ENCODE data around the gene COLEC12.

The COLEC12 gene

GRCh38 chr18:420661-421246 is 79.7 kb downstream of the COLEC12 start:
- DNase-seq (ENCODE audit: low read depth, low spot score): no peak
- Histone ChIP-seq H3K36me3 (ENCODE audit: insufficient read depth, low read length) (no peaks in the 10 kb centered on the region), H3K4me3 (no peak overlapping the region), H3K9me3 (ENCODE audit: low read depth, low read length) (no peaks in the 10 kb centered on the region), H3K27ac (no peak overlapping the region), H3K9ac (ENCODE audit: insufficient read length) (no peak overlapping the region)
- TF ChIP-seq FOXP2 (optimal IDR thresholded peaks at IDR 0.05; ENCODE audit: control extremely low read depth, extremely low read length, insufficient read depth) (no peak), EZH2 (IDR thresholded peaks at IDR 0.05) (no peak), POLR2AphosphoS5 (IDR thresholded peaks at IDR 0.05; ENCODE audit: borderline replicate concordance, low read depth, low read length) (no peak)

- H3K27ac ChIP-seq: no peak overlapping the region
- DNase-seq (ENCODE audit: low read depth, low spot score): no peak
Observed at GRCh38 chr18:419541-420175, 80.8 kb downstream of the COLEC12 start.

GRCh38 chr18:417495-417894 is 83.0 kb downstream of the COLEC12 start:
- Histone ChIP-seq H3K9ac (ENCODE audit: insufficient read length) (no peak overlapping the region), H3K27ac (no peak overlapping the region)

More at GRCh38 chr18:419541-420175, 80.8 kb downstream of the COLEC12 start:
- no peak overlapping the region for H3K4me3 ChIP-seq
- H3K9ac ChIP-seq (ENCODE audit: insufficient read length): no peak overlapping the region
- H3K9me3 ChIP-seq (ENCODE audit: low read depth, low read length): no peaks in the 10 kb centered on the region
- TF ChIP-seq FOXP2 (optimal IDR thresholded peaks at IDR 0.05; ENCODE audit: control extremely low read depth, extremely low read length, insufficient read depth) (no peak), POLR2AphosphoS5 (IDR thresholded peaks at IDR 0.05; ENCODE audit: borderline replicate concordance, low read depth, low read length) (no peak), EZH2 (IDR thresholded peaks at IDR 0.05) (no peak)
- no peaks in the 10 kb centered on the region for H3K36me3 ChIP-seq (ENCODE audit: insufficient read depth, low read length)

GRCh38 chr18:416930-417329 is 83.6 kb downstream of the COLEC12 start:
- no peaks in the 10 kb centered on the region for H3K9me3 ChIP-seq (ENCODE audit: low read depth, low read length)
- no peak overlapping the region for H3K9ac ChIP-seq (ENCODE audit: insufficient read length)
- H3K36me3 ChIP-seq (ENCODE audit: insufficient read depth, low read length): no peaks in the 10 kb centered on the region
- no peak overlapping the region for H3K27ac ChIP-seq
- no peak for DNase-seq (ENCODE audit: low read depth, low spot score)
- no peak for TF ChIP-seq POLR2AphosphoS5 (IDR thresholded peaks at IDR 0.05; ENCODE audit: borderline replicate concordance, low read depth, low read length)
- no peak for TF ChIP-seq EZH2 (IDR thresholded peaks at IDR 0.05)
- TF ChIP-seq FOXP2 (optimal IDR thresholded peaks at IDR 0.05; ENCODE audit: control extremely low read depth, extremely low read length, insufficient read depth): no peak
- H3K4me3 ChIP-seq: no peak overlapping the region

More at GRCh38 chr18:417495-417894, 83.0 kb downstream of the COLEC12 start:
- Histone ChIP-seq H3K4me3 (no peak overlapping the region), H3K36me3 (ENCODE audit: insufficient read depth, low read length) (no peaks in the 10 kb centered on the region), H3K9me3 (ENCODE audit: low read depth, low read length) (no peaks in the 10 kb centered on the region)
- DNase-seq (ENCODE audit: low read depth, low spot score): no peak
- TF ChIP-seq FOXP2 (optimal IDR thresholded peaks at IDR 0.05; ENCODE audit: control extremely low read depth, extremely low read length, insufficient read depth) (no peak), POLR2AphosphoS5 (IDR thresholded peaks at IDR 0.05; ENCODE audit: borderline replicate concordance, low read depth, low read length) (no peak), EZH2 (IDR thresholded peaks at IDR 0.05) (no peak)

GRCh38 chr18:415617-416612 is 84.6 kb downstream of the COLEC12 start:
- Histone ChIP-seq H3K4me3 (no peak overlapping the region), H3K36me3 (ENCODE audit: insufficient read depth, low read length) (no peaks in the 10 kb centered on the region), H3K9me3 (ENCODE audit: low read depth, low read length) (no peaks in the 10 kb centered on the region), H3K27ac (no peak overlapping the region), H3K9ac (ENCODE audit: insufficient read length) (no peak overlapping the region)
- DNase-seq (ENCODE audit: low read depth, low spot score): no peak
- TF ChIP-seq EZH2 (IDR thresholded peaks at IDR 0.05): no peak
- TF ChIP-seq FOXP2 (optimal IDR thresholded peaks at IDR 0.05; ENCODE audit: control extremely low read depth, extremely low read length, insufficient read depth): no peak
- TF ChIP-seq POLR2AphosphoS5 (IDR thresholded peaks at IDR 0.05; ENCODE audit: borderline replicate concordance, low read depth, low read length): no peak

GRCh38 chr18:415047-415446 is 85.5 kb downstream of the COLEC12 start:
- no peaks in the 10 kb centered on the region for H3K9me3 ChIP-seq (ENCODE audit: low read depth, low read length)
- H3K4me3 ChIP-seq: no peak overlapping the region
- H3K27ac ChIP-seq: no peak overlapping the region
- DNase-seq (ENCODE audit: low read depth, low spot score): no peak
- no peak for TF ChIP-seq POLR2AphosphoS5 (IDR thresholded peaks at IDR 0.05; ENCODE audit: borderline replicate concordance, low read depth, low read length)
- TF ChIP-seq FOXP2 (optimal IDR thresholded peaks at IDR 0.05; ENCODE audit: control extremely low read depth, extremely low read length, insufficient read depth): no peak
- TF ChIP-seq EZH2 (IDR thresholded peaks at IDR 0.05): no peak
- no peaks in the 10 kb centered on the region for H3K36me3 ChIP-seq (ENCODE audit: insufficient read depth, low read length)
- H3K9ac ChIP-seq (ENCODE audit: insufficient read length): no peak overlapping the region

- DNase-seq (ENCODE audit: low read depth, low spot score): no peak
- H3K9me3 ChIP-seq (ENCODE audit: low read depth, low read length): no peaks in the 10 kb centered on the region
- H3K4me3 ChIP-seq: no peak overlapping the region
- H3K36me3 ChIP-seq (ENCODE audit: insufficient read depth, low read length): no peaks in the 10 kb centered on the region
- TF ChIP-seq EZH2 (IDR thresholded peaks at IDR 0.05) (no peak), FOXP2 (optimal IDR thresholded peaks at IDR 0.05; ENCODE audit: control extremely low read depth, extremely low read length, insufficient read depth) (no peak), POLR2AphosphoS5 (IDR thresholded peaks at IDR 0.05; ENCODE audit: borderline replicate concordance, low read depth, low read length) (no peak)
- peak overlapping the region; percentile 30; the same call in 1 of the 2 replicates for H3K27ac ChIP-seq
- no peak overlapping the region for H3K9ac ChIP-seq (ENCODE audit: insufficient read length)
Observed at GRCh38 chr18:413233-413632, 87.3 kb downstream of the COLEC12 start.

GRCh38 chr18:410047-410455 is 90.5 kb downstream of the COLEC12 start:
- Histone ChIP-seq H3K36me3 (ENCODE audit: insufficient read depth, low read length) (no peaks in the 10 kb centered on the region), H3K9me3 (ENCODE audit: low read depth, low read length) (no peaks in the 10 kb centered on the region), H3K27ac (no peak overlapping the region), H3K4me3 (no peak overlapping the region), H3K9ac (ENCODE audit: insufficient read length) (no peak overlapping the region)
- DNase-seq (ENCODE audit: low read depth, low spot score): no peak
- no peak for TF ChIP-seq FOXP2 (optimal IDR thresholded peaks at IDR 0.05; ENCODE audit: control extremely low read depth, extremely low read length, insufficient read depth)
- TF ChIP-seq POLR2AphosphoS5 (IDR thresholded peaks at IDR 0.05; ENCODE audit: borderline replicate concordance, low read depth, low read length): no peak
- TF ChIP-seq EZH2 (IDR thresholded peaks at IDR 0.05): no peak
